HepG2 (cell line): ENCODE results near the gene NNMT. TPM values are rescaled to one million over a fixed set of nuclear protein-coding genes. Genes with fewer than 3 reads are reported as not detected.

Experiments used
- ATAC-seq: fragments of 200-7000 bp; cut with Tn5 transposase; 3 replicates; pipeline ENCODE4 v1.9.1; 2020; ENCODE audit warnings: mild to moderate bottlenecking, moderate library complexity
- BruUV-seq: library from RNA; stranded (reverse); fragments of 400-500 nt; replicated peaks from 2 replicates; lab custom pipeline; 2021; lab: Mats Ljungman, UMichigan
- CTCF ChIA-PET: fragments of 300-600 bp; formaldehyde crosslinking; extraction: SDS; loops from one replicate; lab custom pipeline; 2021; ENCODE audit warnings: low total read pairs, inconsistent platforms, low intra/inter-chr PET ratio; lab: Yijun Ruan, JAX
- POLR2A ChIA-PET: fragments of 350-600 bp; sonication (Branson Sonifier 250); formaldehyde crosslinking; loops from one replicate; lab custom pipeline; 2020; ENCODE audit warnings: antibody characterized with exemption, inconsistent platforms; lab: Yijun Ruan, JAX
- DNase-seq: peaks from one replicate; pipeline ENCODE4 v3.0.0-alpha.2; 2015; ENCODE audit warnings: low spot score
- FAIRE-seq: peaks from 3 replicates; lab custom pipeline; 2011; peaks lifted over from hg19 to GRCh38; lab: Jason Lieb, UNC
- H2AFZ ChIP-seq: one replicate; pipeline ENCODE4 v1.6.1; 2011; ENCODE audit warnings: low read length, inconsistent platforms
- H3K27ac ChIP-seq: fragments of 300-600 bp; 3 replicates; pipeline ENCODE4 v1.8.0; 2011; ENCODE audit warnings: mixed run types, mild to moderate bottlenecking, mixed read lengths, low read length, inconsistent platforms; ENCODE audit not compliant: insufficient read depth; ENCODE audit errors: extremely low read length
- H3K27me3 ChIP-seq, 2 experiments: fragments of 200-600 bp in 1 of 2; 2 replicates in 1 of 2; 3 replicates in 1 of 2; pipeline versions ENCODE4 v1.6.0 to v1.8.0; 2011; ENCODE audit warnings: low read length in 2 of 2, mild to moderate bottlenecking in 2 of 2, moderate library complexity in 2 of 2, inconsistent platforms in 1 of 2; ENCODE audit not compliant: insufficient read depth in 2 of 2, control insufficient read depth in 1 of 2
- H3K36me3 ChIP-seq, 2 experiments: fragments of 200-600 bp in 1 of 2; replicated peaks in 1 of 2; 2 replicates in 1 of 2; 3 replicates in 1 of 2; pipeline versions ENCODE4 v1.5.1 to v1.8.0; 2011; ENCODE audit warnings: low read length in 2 of 2, inconsistent platforms in 1 of 2; ENCODE audit not compliant: insufficient read depth in 2 of 2, control insufficient read depth in 1 of 2
- H3K4me1 ChIP-seq: 2 replicates; pipeline ENCODE4 v1.5.1; 2012; ENCODE audit warnings: low read length, inconsistent platforms; ENCODE audit not compliant: insufficient read depth
- H3K4me2 ChIP-seq: 2 replicates; pipeline ENCODE4 v1.6.0; 2011; ENCODE audit warnings: low read depth, low read length, inconsistent platforms
- H3K4me3 ChIP-seq, 3 experiments: fragments of 200-600 bp in 1 of 3; sonication (generic), shearing (Covaris generic) in 1 of 3; replicated peaks in 1 of 3; 2 replicates each; pipeline ENCODE4 v1.5.1; 2011 to 2016; ENCODE audit warnings: low read length in 3 of 3, inconsistent platforms in 2 of 3, low read depth in 2 of 3, mild to moderate bottlenecking in 2 of 3, control low read depth in 1 of 3, mixed read lengths in 1 of 3; ENCODE audit not compliant: insufficient read depth in 1 of 3
- H3K79me2 ChIP-seq: one replicate; pipeline ENCODE4 v1.6.1; 2011; ENCODE audit warnings: low read length, inconsistent platforms; ENCODE audit not compliant: insufficient read depth
- H3K9ac ChIP-seq: 2 replicates; pipeline ENCODE4 v1.6.0; 2011; ENCODE audit warnings: mild to moderate bottlenecking, low read depth, low read length, inconsistent platforms; ENCODE audit not compliant: insufficient read depth
- H3K9me3 ChIP-seq: 2 replicates; pipeline ENCODE4 v1.5.1; 2012; ENCODE audit warnings: mild to moderate bottlenecking, low read length
- H4K20me1 ChIP-seq: 2 replicates; pipeline ENCODE4 v1.6.0; 2011; ENCODE audit warnings: inconsistent platforms, mild to moderate bottlenecking, low read length, moderate library complexity; ENCODE audit not compliant: insufficient read depth
- AGO1 ChIP-seq: fragments of 200-400 bp; formaldehyde crosslinking; IDR thresholded peaks from 2 replicates; pipeline ENCODE4 v1.6.1; 2017; ENCODE audit warnings: mild to moderate bottlenecking, low read depth, low read length, moderate library complexity; ENCODE audit not compliant: poor library complexity, severe bottlenecking
- AKAP8 ChIP-seq: sonication (generic); formaldehyde crosslinking; IDR thresholded peaks from 2 replicates; pipeline ENCODE4 v1.5.1; 2020; ENCODE audit warnings: mild to moderate bottlenecking, missing genetic modification reagents
- ATF6 ChIP-seq: sonication (generic); formaldehyde crosslinking; conservative IDR thresholded peaks from 2 replicates; pipeline ENCODE4 v1.4.0; 2020; ENCODE audit warnings: missing genetic modification reagents
- HBP1 ChIP-seq: IDR thresholded peaks from 2 replicates; pipeline ENCODE4 v1.6.1; 2016; ENCODE audit warnings: low read depth, control low read depth
- KLF16 ChIP-seq, 2 experiments: sonication (generic) in 1 of 2; formaldehyde crosslinking in 1 of 2; IDR thresholded peaks; 2 replicates each; pipeline versions ENCODE4 v1.6.1 to v1.8.0; 2016 to 2023; ENCODE audit warnings: missing genetic modification reagents in 2 of 2, missing compliant biosample characterization in 1 of 2
- PHF8 ChIP-seq: sonication (generic); formaldehyde crosslinking; IDR thresholded peaks from 2 replicates; pipeline ENCODE4 v1.5.0; 2020; ENCODE audit warnings: missing genetic modification reagents
- TEAD3 ChIP-seq: optimal IDR thresholded peaks from 2 replicates; pipeline ENCODE3; 2016; ENCODE audit warnings: borderline replicate concordance
- ZNF232 ChIP-seq: sonication (generic); formaldehyde crosslinking; IDR thresholded peaks from 2 replicates; pipeline ENCODE4 v1.4.0; 2020; ENCODE audit warnings: missing genetic modification reagents, borderline replicate concordance
- WGBS: methylation state at CpG from one replicate; pipeline ENCODE4 v1.1.6; 2017; ENCODE audit warnings: low lambda C conversion rate; 5-methylcytosine and 5-hydroxymethylcytosine counted together
- in situ Hi-C: cut with HindIII; loops from 2 replicates; pipeline ENCODE4 v1.10.0; 2017; ENCODE audit warnings: low pct_unique_long_range_greater_than_20kb; ENCODE audit not compliant: extremely low pct_ligation_motif_present
- intact Hi-C: fragments of 100-400 bp; cut with micrococcal nuclease; formaldehyde crosslinking; loops from one replicate; pipeline ENCODE4 v1.10.0; 2022; ENCODE audit not compliant: unreplicated experiment
- polyA plus RNA-seq, 8 experiments: library from polyadenylated mRNA; depleted of rRNA in 3 of 8; stranded (reverse) in 7 of 8; unstranded in 1 of 8; fragments of >200 nt; fragmentation: Illumina TruSeq in 4 of 8; extraction: Trizol in 4 of 8; gene quantifications; 2 replicates each; pipeline versions ENCODE4 v1.2.1 to v1.2.3, GENCODE V29; 2011 to 2016; ENCODE audit warnings: low read depth in 4 of 8, missing spikeins in 1 of 8, mixed read lengths in 1 of 8; ENCODE audit not compliant: insufficient read depth in 1 of 8
- total RNA-seq, 5 experiments: library from RNA; depleted of rRNA; stranded (reverse); fragments of >200 nt; fragmentation: Illumina TruSeq; extraction: Trizol; gene quantifications; 2 replicates each; pipeline ENCODE4 v1.2.3, GENCODE V29; 2016; ENCODE audit warnings: low read depth in 1 of 5

NNMT gene
- total and polyA plus RNA-seq, 2 of the 13 experiments (the other 11 are each of a cell fraction or from before 2014, with no cell fraction given): 0.13 TPM; not detected in 1

- Histone ChIP-seq H3K9ac (no peak overlapping the region), H2AFZ (no peak overlapping the region), H3K4me3 (no peak overlapping the region), H3K36me3 (no peaks in the 10 kb centered on the region), H3K4me1 (no peaks in the 10 kb centered on the region), H4K20me1 (no peaks in the 10 kb centered on the region), H3K27ac (no peak overlapping the region), H3K4me2 (no peak overlapping the region), H3K79me2 (no peaks in the 10 kb centered on the region), H3K27me3 (peaks cover 3 to 20% of the 10 kb centered on the region in 2 experiments; a peak in 4 of 5 replicates), H3K9me3 (no peaks in the 10 kb centered on the region)
- intact Hi-C loops (loop anchor here (10.0 kb wide), 1 partner anchor 85 kb away; no protein-coding TSS in a partner anchor), in situ Hi-C loops (loop anchor here (25.0 kb wide), 1 partner anchor 457 kb away; no protein-coding TSS in a partner anchor)
- ChIA-PET POLR2A (no interaction called here), CTCF (no interaction called here)
- DNase-seq (no peak), ATAC-seq (no peak), FAIRE-seq (no peak)
- no peak for TF ChIP-seq PHF8 (CRISPR knock-in tag)
- TF ChIP-seq ATF6 (CRISPR knock-in tag): no peak
- TF ChIP-seq HBP1 (CRISPR knock-in tag): no peak
- no peak for TF ChIP-seq AGO1
- TF ChIP-seq KLF16 (CRISPR knock-in tag; IDR thresholded peaks at IDR 0.05): no peak
- TF ChIP-seq TEAD3 (CRISPR knock-in tag): no peak
- no peak for TF ChIP-seq ZNF232
- TF ChIP-seq AKAP8 (CRISPR knock-in tag): no peak
- BruUV-seq: no TSS peak
- WGBS: 1% methylated on average over 2 of the region's 2 CpGs
Observed at GRCh38 chr11:114269498-114269897, 26.7 kb upstream of the NNMT start.
